Suprapubic skin (tissue), 4 donors: ENCODE measurements around the gene TMEM62. TPM values are rescaled to one million over a fixed set of nuclear protein-coding genes. Genes with fewer than 3 reads are reported as not detected.

Experiments used
- DNase-seq, 2 donors: peaks; one replicate each; pipeline ENCODE4 v3.0.0-alpha.2; 2019; ENCODE audit warnings: low spot score in 2 of 2
- H3K27ac ChIP-seq: fragments of 200-600 bp; sonication (generic); one replicate; pipeline ENCODE4 v1.5.1; 2019
- H3K27me3 ChIP-seq: fragments of 200-600 bp; sonication (generic); one replicate; pipeline ENCODE4 v1.5.1; 2019
- H3K36me3 ChIP-seq: fragments of 200-600 bp; sonication (generic); one replicate; pipeline ENCODE4 v1.5.1; 2019
- H3K4me1 ChIP-seq: fragments of 200-600 bp; sonication (generic); one replicate; pipeline ENCODE4 v1.5.1; 2019
- H3K4me3 ChIP-seq: fragments of 200-600 bp; sonication (generic); one replicate; pipeline ENCODE4 v1.5.1; 2019; ENCODE audit warnings: mild to moderate bottlenecking
- H3K9me3 ChIP-seq: fragments of 200-600 bp; sonication (generic); one replicate; pipeline ENCODE4 v1.5.1; 2019
- CTCF ChIP-seq, 2 donors: fragments of 200-600 bp in 1 of 2; fragments of 450-650 bp in 1 of 2; sonication (generic) in 1 of 2; IDR thresholded peaks; one replicate each; pipeline ENCODE4 v1.5.1; 2016 to 2019; ENCODE audit warnings: antibody characterized with exemption in 2 of 2, mild to moderate bottlenecking in 1 of 2, moderate library complexity in 1 of 2
- EP300 ChIP-seq: sonication (generic); formaldehyde crosslinking; IDR thresholded peaks from one replicate; pipeline ENCODE4 v1.6.1; 2017; ENCODE audit warnings: antibody characterized with exemption
- POLR2A ChIP-seq, 2 donors: fragments of 450-650 bp; IDR thresholded peaks; one replicate each; pipeline ENCODE4 v1.6.1; 2017; ENCODE audit warnings: antibody characterized with exemption in 2 of 2, mild to moderate bottlenecking in 2 of 2, moderate library complexity in 2 of 2
- POLR2AphosphoS5 ChIP-seq, 3 donors: sonication (generic); formaldehyde crosslinking; IDR thresholded peaks; one replicate each; pipeline ENCODE4 v1.6.1; 2017; ENCODE audit warnings: antibody characterized with exemption in 3 of 3
- WGBS: methylation state at CpG from one replicate; pipeline ENCODE4 v1.1.5; 2018; 5-methylcytosine and 5-hydroxymethylcytosine counted together
- total RNA-seq, 4 donors: library from RNA; depleted of rRNA; stranded (reverse); fragments of >200 nt; gene quantifications; one replicate each; pipeline ENCODE4 v1.1.0, GENCODE V29; 2016

TMEM62 gene
- total RNA-seq, 4 donors from 2014 or later = 12.5 to 31.3 (median 20.3) TPM

- peak; percentile 94 for DNase-seq
- peak within 1 kb of the TSS; percentile 73 for H3K4me3 ChIP-seq
- no peaks in the 10 kb centered on the region for H3K27me3 ChIP-seq
- under 1% methylated on average over 16 of the region's 33 CpGs for WGBS
- H3K4me1 ChIP-seq = peaks cover 29% of the 10 kb centered on the region
- H3K9me3 ChIP-seq = no peaks in the 10 kb centered on the region
- TF ChIP-seq EP300 = no peak
- peak in 2 of 3 donors; percentile 56 to 84 for TF ChIP-seq POLR2AphosphoS5 (IDR thresholded peaks at IDR 0.05)
- peak in 1 of 2 donors; percentile 76 for TF ChIP-seq POLR2A (IDR thresholded peaks at IDR 0.05)
- no peak for TF ChIP-seq CTCF (IDR thresholded peaks at IDR 0.05)
- peak within 1 kb of the TSS; percentile 90 for H3K27ac ChIP-seq
- no peaks in the 10 kb centered on the region for H3K36me3 ChIP-seq
Observed at GRCh38 chr15:43105778-43106485, 27.5 kb upstream of the TMEM62 start, which contains the start of gene UBR1. Gene UBR1 (minus strand): TSS chr15:43106038. CDS start chr15:43106022, 16 bp downstream.

DNA sequence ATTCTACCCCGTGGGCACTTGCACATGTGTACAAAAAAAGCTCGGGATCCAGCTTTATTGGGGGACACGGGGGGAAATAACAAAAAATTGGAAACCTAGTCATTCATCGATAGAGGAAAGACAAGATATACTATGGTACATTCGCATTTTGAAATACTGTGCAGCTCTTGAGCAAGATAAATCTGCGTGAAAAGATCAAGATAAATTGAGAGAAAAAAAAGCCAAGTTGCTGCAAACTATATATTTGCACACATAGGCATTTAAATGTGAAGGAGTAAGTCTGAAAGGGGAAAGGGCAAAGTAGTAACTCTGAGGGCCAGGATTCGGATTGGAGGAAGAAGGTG is 26.9 kb upstream of the TMEM62 start:
- WGBS = 23% methylated on average over 7 of the region's 7 CpGs
- Histone ChIP-seq H3K36me3 (no peaks in the 10 kb centered on the region), H3K27ac (peak overlapping the region; percentile 90), H3K4me1 (peaks cover 29% of the 10 kb centered on the region), H3K27me3 (no peaks in the 10 kb centered on the region), H3K9me3 (no peaks in the 10 kb centered on the region), H3K4me3 (peak overlapping the region; percentile 73)
- no peak for DNase-seq
- TF ChIP-seq EP300 (no peak), CTCF (IDR thresholded peaks at IDR 0.05) (no peak), POLR2AphosphoS5 (IDR thresholded peaks at IDR 0.05) (no peak), POLR2A (IDR thresholded peaks at IDR 0.05) (no peak)

GRCh38 chr15:43107751-43108150 is 25.6 kb upstream of the TMEM62 start:
- Histone ChIP-seq H3K4me1 (peaks cover 29% of the 10 kb centered on the region), H3K4me3 (no peak overlapping the region), H3K9me3 (no peaks in the 10 kb centered on the region), H3K27ac (no peak overlapping the region), H3K27me3 (no peaks in the 10 kb centered on the region), H3K36me3 (no peaks in the 10 kb centered on the region)
- TF ChIP-seq CTCF (IDR thresholded peaks at IDR 0.05) (no peak), EP300 (no peak), POLR2AphosphoS5 (IDR thresholded peaks at IDR 0.05) (no peak), POLR2A (IDR thresholded peaks at IDR 0.05) (no peak)
- DNase-seq = no peak
- 96% methylated on average over 1 of the region's 1 CpG for WGBS

DNA sequence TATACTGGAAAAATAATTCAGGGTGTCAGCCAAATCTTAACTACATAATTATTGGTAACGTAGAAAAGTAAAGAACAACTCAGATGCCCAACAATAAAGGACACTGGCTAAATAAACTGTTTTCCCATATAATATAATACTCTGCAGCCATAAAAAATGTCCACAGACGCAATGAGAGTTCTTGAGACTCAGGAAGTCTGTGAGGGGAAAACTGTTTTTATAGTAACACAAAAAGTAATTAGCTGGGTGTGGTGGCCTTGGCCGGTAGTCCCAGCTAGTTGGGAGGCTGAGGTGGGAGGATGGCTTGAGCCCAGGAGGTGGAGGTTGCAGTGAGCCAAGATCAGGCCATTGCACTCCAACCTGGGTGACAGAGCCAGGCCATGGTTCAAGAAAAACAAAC is 22.0 kb upstream of the TMEM62 start:
- no peaks in the 10 kb centered on the region for H3K27me3 ChIP-seq
- 50% methylated on average over 3 of the region's 3 CpGs for WGBS
- no peaks in the 10 kb centered on the region for H3K36me3 ChIP-seq
- TF ChIP-seq POLR2AphosphoS5 (IDR thresholded peaks at IDR 0.05) (no peak), EP300 (no peak), POLR2A (IDR thresholded peaks at IDR 0.05) (no peak), CTCF (IDR thresholded peaks at IDR 0.05) (no peak)
- no peak overlapping the region for H3K4me3 ChIP-seq
- H3K27ac ChIP-seq = no peak overlapping the region
- peaks cover 7% of the 10 kb centered on the region for H3K4me1 ChIP-seq
- DNase-seq = no peak
- H3K9me3 ChIP-seq = no peaks in the 10 kb centered on the region

DNA sequence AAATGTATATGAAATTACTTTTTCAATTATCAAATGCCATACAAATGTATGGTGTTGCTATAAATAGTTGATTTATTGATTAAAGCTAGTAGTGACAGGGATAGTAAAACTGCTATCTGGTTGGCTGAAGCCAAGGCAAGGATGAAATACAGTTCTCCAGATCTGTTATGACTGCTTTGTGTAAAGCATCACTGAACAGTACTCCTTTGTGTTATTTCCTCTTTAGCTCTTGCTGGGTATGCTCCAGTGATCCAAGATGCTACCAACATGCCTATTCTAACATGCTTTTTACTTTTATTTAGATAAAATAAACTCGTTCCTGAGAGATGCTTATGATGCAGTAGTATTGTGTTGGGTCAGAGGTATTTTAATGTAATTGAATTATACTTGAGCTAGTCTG is 15.1 kb upstream of the TMEM62 start:
- Histone ChIP-seq H3K36me3 (no peaks in the 10 kb centered on the region), H3K27me3 (peaks cover 3% of the 10 kb centered on the region), H3K9me3 (no peaks in the 10 kb centered on the region), H3K4me3 (no peak overlapping the region), H3K27ac (no peak overlapping the region), H3K4me1 (peaks cover 6% of the 10 kb centered on the region)
- no peak for DNase-seq
- WGBS = 57% methylated on average over 1 of the region's 1 CpG
- TF ChIP-seq POLR2A (IDR thresholded peaks at IDR 0.05) (no peak), CTCF (IDR thresholded peaks at IDR 0.05) (no peak), POLR2AphosphoS5 (IDR thresholded peaks at IDR 0.05) (no peak), EP300 (no peak)
